Measurements from ENCODE around the gene CHTF18.
"Not testable (repeated sequence)": the region's sequence is repeated elsewhere in the genome, so short reads cannot be mapped to it uniquely, and the experiment has no call there.

The CHTF18 gene

GRCh38 chr16:819336-820043 is 31.1 kb downstream of the CHTF18 start:
- DNase-seq (ENCODE audit: low spot score), result no peak
- ChIA-PET POLR2A (ENCODE audit: low non-redundant PET) (no interaction called here), CTCF (no interaction called here)
- H3K27ac ChIP-seq, result no peak overlapping the region
- no peak for TF ChIP-seq CTCF (conservative IDR thresholded peaks at IDR 0.05; ENCODE audit: low read depth)

GRCh38 chr16:820044-820408 is 31.6 kb downstream of the CHTF18 start:
- DNase-seq (ENCODE audit: low spot score); H3K27ac ChIP-seq; POLR2A ChIA-PET (ENCODE audit: low non-redundant PET); CTCF ChIA-PET: not testable (repeated sequence)

GRCh38 chr16:820748-821147 is 32.3 kb downstream of the CHTF18 start:
- CTCF ChIA-PET, result no interaction called here
- H3K27ac ChIP-seq, result no peak overlapping the region
- no peak for TF ChIP-seq CTCF (conservative IDR thresholded peaks at IDR 0.05; ENCODE audit: low read depth)
- POLR2A ChIA-PET (ENCODE audit: low non-redundant PET), result no interaction called here
- DNase-seq (ENCODE audit: low spot score), result no peak

- no peak overlapping the region for H3K27ac ChIP-seq
- CTCF ChIA-PET, result no interaction called here
- no peak for DNase-seq (ENCODE audit: low spot score)
- POLR2A ChIA-PET (ENCODE audit: low non-redundant PET), result no interaction called here
- no peak for TF ChIP-seq CTCF (conservative IDR thresholded peaks at IDR 0.05; ENCODE audit: low read depth)
Observed at GRCh38 chr16:821751-822150, 33.3 kb downstream of the CHTF18 start.

GRCh38 chr16:822174-822908 is 33.9 kb downstream of the CHTF18 start:
- no peak overlapping the region for H3K27ac ChIP-seq
- no peak for TF ChIP-seq CTCF (conservative IDR thresholded peaks at IDR 0.05; ENCODE audit: low read depth)
- DNase-seq (ENCODE audit: low spot score), result no peak
- ChIA-PET CTCF (no interaction called here), POLR2A (ENCODE audit: low non-redundant PET) (no interaction called here)

GRCh38 chr16:822909-823297 is 34.5 kb downstream of the CHTF18 start:
- H3K27ac ChIP-seq, result no peak overlapping the region
- CTCF ChIA-PET, result no interaction called here
- POLR2A ChIA-PET (ENCODE audit: low non-redundant PET), result no interaction called here

More at GRCh38 chr16:822909-823297, 34.5 kb downstream of the CHTF18 start:
- no peak for DNase-seq (ENCODE audit: low spot score)
- no peak for TF ChIP-seq CTCF (conservative IDR thresholded peaks at IDR 0.05; ENCODE audit: low read depth)

Measured in RWPE1 (cell line).